GM12872 (cell line): Measurements from ENCODE around the gene TMEM239.

Source experiments
- TF ChIP-seq, protein P1 (sequence below): IDR thresholded peaks from 3 replicates; pipeline ENCODE4 v1.5.1; 2011; ENCODE audit warnings: low read depth, mild to moderate bottlenecking, low read length, moderate library complexity; ENCODE audit not compliant: insufficient read depth

TMEM239 gene

GRCh38 chr20:2797136-2797983 lies 18.8 kb upstream of the TMEM239 start:
- TF ChIP-seq, protein P1, sequence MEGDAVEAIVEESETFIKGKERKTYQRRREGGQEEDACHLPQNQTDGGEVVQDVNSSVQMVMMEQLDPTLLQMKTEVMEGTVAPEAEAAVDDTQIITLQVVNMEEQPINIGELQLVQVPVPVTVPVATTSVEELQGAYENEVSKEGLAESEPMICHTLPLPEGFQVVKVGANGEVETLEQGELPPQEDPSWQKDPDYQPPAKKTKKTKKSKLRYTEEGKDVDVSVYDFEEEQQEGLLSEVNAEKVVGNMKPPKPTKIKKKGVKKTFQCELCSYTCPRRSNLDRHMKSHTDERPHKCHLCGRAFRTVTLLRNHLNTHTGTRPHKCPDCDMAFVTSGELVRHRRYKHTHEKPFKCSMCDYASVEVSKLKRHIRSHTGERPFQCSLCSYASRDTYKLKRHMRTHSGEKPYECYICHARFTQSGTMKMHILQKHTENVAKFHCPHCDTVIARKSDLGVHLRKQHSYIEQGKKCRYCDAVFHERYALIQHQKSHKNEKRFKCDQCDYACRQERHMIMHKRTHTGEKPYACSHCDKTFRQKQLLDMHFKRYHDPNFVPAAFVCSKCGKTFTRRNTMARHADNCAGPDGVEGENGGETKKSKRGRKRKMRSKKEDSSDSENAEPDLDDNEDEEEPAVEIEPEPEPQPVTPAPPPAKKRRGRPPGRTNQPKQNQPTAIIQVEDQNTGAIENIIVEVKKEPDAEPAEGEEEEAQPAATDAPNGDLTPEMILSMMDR: no peak

GRCh38 chr20:2798095-2798805 lies 17.9 kb upstream of the TMEM239 start:
- TF ChIP-seq, protein P1: no peak

- TF ChIP-seq, protein P1: no peak
These were observed 17.4 kb upstream of the TMEM239 start for GRCh38 chr20:2798814-2799213.

DNA sequence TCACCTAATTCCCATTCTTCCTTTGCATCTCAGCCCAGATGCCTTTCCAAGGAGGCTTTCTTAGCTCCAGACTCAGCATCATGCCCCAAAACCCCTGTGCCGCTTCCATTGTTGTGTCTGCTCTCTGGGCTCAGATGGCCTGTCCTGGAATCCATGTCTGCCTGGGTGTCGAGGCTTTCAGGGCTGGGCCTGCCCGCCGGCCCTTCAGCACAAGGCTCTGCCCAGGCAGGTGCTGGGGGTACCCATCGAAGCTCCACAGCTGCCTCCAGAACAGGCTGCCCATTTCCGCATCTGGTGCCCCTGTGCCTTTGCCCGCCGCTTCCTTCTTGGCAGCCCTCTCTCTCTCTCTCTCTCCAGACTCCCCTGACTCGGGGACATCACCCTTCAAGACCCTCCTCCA lies 16.9 kb upstream of the TMEM239 start:
- TF ChIP-seq, protein P1: no peak

- TF ChIP-seq, protein P1: no peak
These were observed 16.3 kb upstream of the TMEM239 start for GRCh38 chr20:2799688-2800520.

DNA sequence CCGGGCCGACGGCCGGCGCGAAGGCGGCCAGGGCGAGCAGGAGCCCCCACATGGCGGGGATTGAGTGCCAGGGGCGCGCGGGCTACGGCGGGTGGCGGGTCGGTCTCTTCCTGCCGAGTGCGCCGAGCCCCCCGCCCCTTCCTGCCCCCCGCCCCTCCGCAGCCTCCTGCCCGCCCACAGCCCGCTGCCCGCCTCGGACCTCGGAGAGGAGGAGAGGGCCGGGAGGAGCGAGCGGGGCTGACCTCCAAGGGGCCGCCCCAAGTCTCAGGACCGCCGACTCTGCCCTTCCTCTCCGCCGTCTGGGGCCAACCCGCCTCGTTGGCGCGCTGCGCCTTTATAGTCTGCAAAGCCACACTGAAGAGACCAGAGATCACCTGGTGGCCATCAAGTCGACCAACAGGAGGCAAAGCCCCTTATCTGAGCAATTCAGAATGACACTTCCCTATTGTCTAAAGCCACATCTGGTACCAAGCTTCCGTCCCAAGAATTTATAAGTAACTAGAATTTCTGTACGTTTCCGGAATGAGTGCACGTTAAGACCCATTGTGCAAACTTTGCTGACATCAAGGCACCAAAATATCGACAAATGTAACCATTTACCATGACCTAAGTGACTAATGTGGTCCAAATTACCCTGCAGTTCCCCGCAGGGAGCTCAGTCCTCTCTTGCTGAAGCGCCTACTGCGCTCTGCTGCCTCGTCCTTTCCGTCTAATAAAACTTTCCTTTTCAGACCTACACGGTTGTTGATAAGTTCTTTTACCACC lies 15.5 kb upstream of the TMEM239 start, which contains the start of gene CPXM1:
CPXM1 (minus strand) TSS at position 107 of the 765 bp plus-strand sequence; CDS start at position 52, 55 bp downstream.
- TF ChIP-seq, protein P1: peak; percentile 51
